GM19397 (cell line): ENCODE data around the gene LRMDA.
"Not testable (repeated sequence)": the region's sequence is repeated elsewhere in the genome, so short reads cannot be mapped to it uniquely, and the experiment has no call there.

ENCODE experiments used
- ATAC-seq: cut with Tn5 transposase; IDR thresholded peaks from one replicate; pipeline ENCODE4 v1.9.1; 2021; ENCODE audit warnings: mild to moderate bottlenecking, moderate library complexity; ENCODE audit not compliant: unreplicated experiment

LRMDA gene

GRCh38 chr10:76479103-76479790, 1047.8 kb downstream of the LRMDA start:
- no peak for ATAC-seq

- no peak for ATAC-seq
These were observed 1049.8 kb downstream of the LRMDA start for GRCh38 chr10:76481178-76481577.

GRCh38 chr10:76487582-76487981, 1056.2 kb downstream of the LRMDA start:
- ATAC-seq = no peak

GRCh38 chr10:76488602-76489001, 1057.2 kb downstream of the LRMDA start:
- no peak for ATAC-seq

GRCh38 chr10:76491216-76491615, 1059.8 kb downstream of the LRMDA start:
- ATAC-seq = no peak

GRCh38 chr10:76492026-76492425, 1060.6 kb downstream of the LRMDA start:
- no peak for ATAC-seq

GRCh38 chr10:76492678-76493472, 1061.5 kb downstream of the LRMDA start:
- no peak for ATAC-seq

GRCh38 chr10:76497666-76498065, 1066.2 kb downstream of the LRMDA start:
- no peak for ATAC-seq

GRCh38 chr10:76504823-76505222, 1073.4 kb downstream of the LRMDA start:
- ATAC-seq = no peak

GRCh38 chr10:76509446-76509845, 1078.0 kb downstream of the LRMDA start:
- ATAC-seq = no peak

GRCh38 chr10:76514321-76514720, 1082.9 kb downstream of the LRMDA start:
- ATAC-seq = no peak

- no peak for ATAC-seq
These were observed 1083.4 kb downstream of the LRMDA start for GRCh38 chr10:76514869-76515268.

- ATAC-seq = no peak
These were observed 1091.1 kb downstream of the LRMDA start for GRCh38 chr10:76522547-76522946.

- ATAC-seq = no peak
These were observed 1091.8 kb downstream of the LRMDA start for GRCh38 chr10:76523246-76523645.

GRCh38 chr10:76523791-76524351, 1092.4 kb downstream of the LRMDA start:
- ATAC-seq = no peak

- ATAC-seq = not testable (repeated sequence)
These were observed 1095.4 kb downstream of the LRMDA start for GRCh38 chr10:76526833-76527232.

- no peak for ATAC-seq
These were observed 1108.9 kb downstream of the LRMDA start for GRCh38 chr10:76540331-76540730.

GRCh38 chr10:76540786-76541185, 1109.4 kb downstream of the LRMDA start:
- no peak for ATAC-seq

- ATAC-seq = no peak
These were observed 1110.4 kb downstream of the LRMDA start for GRCh38 chr10:76541852-76542251.

- ATAC-seq = no peak
These were observed 1111.0 kb downstream of the LRMDA start for GRCh38 chr10:76542307-76542930.

GRCh38 chr10:76543655-76544054, 1112.2 kb downstream of the LRMDA start:
- no peak for ATAC-seq

- ATAC-seq = no peak
These were observed 1113.4 kb downstream of the LRMDA start for GRCh38 chr10:76544789-76545188.
